Measurements from ENCODE around the gene CXCL1. TPM values are rescaled to one million over a fixed set of nuclear protein-coding genes. Genes with fewer than 3 reads are reported as not detected.

CXCL1 gene
- total RNA-seq, 1 donor, result 134 TPM

- TF ChIP-seq CTCF (IDR thresholded peaks at IDR 0.05; ENCODE audit: insufficient read depth, low read depth, low read length), result no peak
- H3K4me3 ChIP-seq (ENCODE audit: low read depth, low read length), result peak overlapping the region; percentile 10
- no peak for DNase-seq (ENCODE audit: low read depth)
Observed at GRCh38 chr4:73871511-73872310, 2.5 kb downstream of the CXCL1 start.

GRCh38 chr4:73872316-73873108 lies 3.3 kb downstream of the CXCL1 start:
- H3K4me3 ChIP-seq (ENCODE audit: low read depth, low read length), result no peak overlapping the region
- no peak for DNase-seq (ENCODE audit: low read depth)
- TF ChIP-seq CTCF (IDR thresholded peaks at IDR 0.05; ENCODE audit: insufficient read depth, low read depth, low read length), result no peak

GRCh38 chr4:73874386-73874785 lies 5.2 kb downstream of the CXCL1 start:
- no peak for TF ChIP-seq CTCF (IDR thresholded peaks at IDR 0.05; ENCODE audit: insufficient read depth, low read depth, low read length)
- no peak overlapping the region for H3K4me3 ChIP-seq (ENCODE audit: low read depth, low read length)
- DNase-seq (ENCODE audit: low read depth), result no peak

GRCh38 chr4:73875401-73875800 lies 6.2 kb downstream of the CXCL1 start:
- TF ChIP-seq CTCF (IDR thresholded peaks at IDR 0.05; ENCODE audit: insufficient read depth, low read depth, low read length), result no peak
- H3K4me3 ChIP-seq (ENCODE audit: low read depth, low read length), result no peak overlapping the region
- no peak for DNase-seq (ENCODE audit: low read depth)

GRCh38 chr4:73883306-73883705 lies 14.1 kb downstream of the CXCL1 start:
- no peak for TF ChIP-seq CTCF (IDR thresholded peaks at IDR 0.05; ENCODE audit: insufficient read depth, low read depth, low read length)
- H3K4me3 ChIP-seq (ENCODE audit: low read depth, low read length), result no peak overlapping the region
- DNase-seq (ENCODE audit: low read depth), result no peak

- no peak overlapping the region for H3K4me3 ChIP-seq (ENCODE audit: low read depth, low read length)
- TF ChIP-seq CTCF (IDR thresholded peaks at IDR 0.05; ENCODE audit: insufficient read depth, low read depth, low read length), result no peak
- no peak for DNase-seq (ENCODE audit: low read depth)
Observed at GRCh38 chr4:73885574-73886267, 16.5 kb downstream of the CXCL1 start.
